GM23338 (cell line): Measurements from ENCODE around the gene SYT5. TPM values are rescaled to one million over a fixed set of nuclear protein-coding genes. Genes with fewer than 3 reads are reported as not detected.

Source experiments
- ATAC-seq: fragments of 200-7000 bp; cut with Tn5 transposase; 3 replicates; pipeline ENCODE4 v1.9.1; 2020
- DNase-seq: peaks from one replicate; pipeline ENCODE4 v3.0.0-alpha.2; 2015; ENCODE audit warnings: low spot score
- H2AFZ ChIP-seq: fragments of 200-600 bp; sonication (generic); 2 replicates; pipeline ENCODE4 v1.8.0; 2016; ENCODE audit warnings: antibody characterized with exemption, mild to moderate bottlenecking, moderate library complexity
- H3F3A ChIP-seq: fragments of 200-600 bp; sonication (generic); replicated peaks from 2 replicates; pipeline ENCODE4 v1.8.0; 2017; ENCODE audit warnings: antibody characterized with exemption, mixed run types, low read depth
- H3K27ac ChIP-seq: fragments of 200-600 bp; sonication (generic); 2 replicates; pipeline ENCODE4 v1.6.1; 2016; ENCODE audit warnings: low read depth
- H3K27me3 ChIP-seq: fragments of 200-600 bp; sonication (generic); 2 replicates; pipeline ENCODE4 v1.8.0; 2016; ENCODE audit warnings: mild to moderate bottlenecking, mixed run types, moderate library complexity; ENCODE audit not compliant: insufficient read depth
- H3K36me3 ChIP-seq: fragments of 200-600 bp; sonication (generic); 2 replicates; pipeline ENCODE4 v1.8.0; 2016; ENCODE audit warnings: mild to moderate bottlenecking; ENCODE audit not compliant: insufficient read depth
- H3K4me1 ChIP-seq: fragments of 200-600 bp; sonication (generic); 2 replicates; pipeline ENCODE4 v1.8.0; 2016; ENCODE audit warnings: mild to moderate bottlenecking, moderate library complexity; ENCODE audit not compliant: insufficient read depth
- H3K4me2 ChIP-seq: fragments of 200-600 bp; sonication (generic); 2 replicates; pipeline ENCODE4 v1.7.1; 2017; ENCODE audit warnings: mixed run types
- H3K4me3 ChIP-seq: fragments of 200-600 bp; sonication (generic); 2 replicates; pipeline ENCODE4 v1.6.1; 2016; ENCODE audit warnings: mixed run types
- H3K79me2 ChIP-seq: fragments of 200-600 bp; sonication (generic); replicated peaks from 2 replicates; pipeline ENCODE4 v1.8.0; 2017; ENCODE audit warnings: mild to moderate bottlenecking; ENCODE audit not compliant: insufficient read depth
- H3K9me2 ChIP-seq: fragments of 200-600 bp; sonication (generic); 2 replicates; pipeline ENCODE4 v1.8.0; 2017; ENCODE audit not compliant: insufficient read depth
- H4K20me1 ChIP-seq: fragments of 200-600 bp; sonication (generic); replicated peaks from 2 replicates; pipeline ENCODE4 v1.8.0; 2017; ENCODE audit warnings: mild to moderate bottlenecking; ENCODE audit not compliant: insufficient read depth
- H3K27ac Mint-ChIP-seq: 2 replicates; pipeline ENCODE4 v1.8.0; 2020; ENCODE audit warnings: inconsistent platforms, mild to moderate bottlenecking, moderate library complexity, mixed read lengths
- H3K27me3 Mint-ChIP-seq: 3 replicates; pipeline ENCODE4 v1.8.0; 2022; ENCODE audit warnings: low read depth, mild to moderate bottlenecking, moderate library complexity, mixed read lengths, inconsistent platforms; ENCODE audit not compliant: insufficient read depth, poor library complexity
- H3K36me3 Mint-ChIP-seq: 3 replicates; pipeline ENCODE4 v1.8.0; 2021; ENCODE audit warnings: low read depth, mild to moderate bottlenecking, inconsistent platforms, moderate library complexity, mixed read lengths
- H3K4me1 Mint-ChIP-seq: 3 replicates; pipeline ENCODE4 v1.8.0; 2020; ENCODE audit warnings: mild to moderate bottlenecking, inconsistent platforms, mixed read lengths
- H3K4me3 Mint-ChIP-seq: 3 replicates; pipeline ENCODE4 v1.8.0; 2021; ENCODE audit warnings: moderate library complexity, mild to moderate bottlenecking, inconsistent platforms, mixed read lengths
- H3K9me3 Mint-ChIP-seq: 3 replicates; pipeline ENCODE4 v1.8.0; 2020; ENCODE audit warnings: moderate library complexity, mild to moderate bottlenecking, inconsistent platforms, mixed read lengths
- CTCF ChIP-seq, 2 experiments: fragments of 200-600 bp in 1 of 2; sonication (generic) in 1 of 2; conservative IDR thresholded peaks; 2 replicates each; pipeline versions ENCODE4 v1.5.1 to v1.6.1; 2016 to 2017; ENCODE audit warnings: antibody characterized with exemption in 2 of 2, low read depth in 2 of 2, mild to moderate bottlenecking in 2 of 2, moderate library complexity in 1 of 2
- ETS1 ChIP-seq: IDR thresholded peaks from 2 replicates; pipeline ENCODE4 v1.6.1; 2016; ENCODE audit warnings: antibody characterized with exemption
- EZH2 ChIP-seq: fragments of 200-600 bp; sonication (generic); IDR thresholded peaks from one replicate; pipeline ENCODE4 v1.8.0; 2017; ENCODE audit warnings: antibody characterized with exemption, mild to moderate bottlenecking, low read depth; ENCODE audit not compliant: unreplicated experiment
- EZH2phosphoT487 ChIP-seq: fragments of 200-600 bp; sonication (generic); IDR thresholded peaks from one replicate; pipeline ENCODE4 v1.8.1; 2018; ENCODE audit warnings: antibody characterized with exemption; ENCODE audit not compliant: unreplicated experiment
- NANOG ChIP-seq: IDR thresholded peaks from 2 replicates; pipeline ENCODE4 v1.6.1; 2016; ENCODE audit warnings: antibody characterized with exemption, borderline replicate concordance
- POLR2AphosphoS5 ChIP-seq: IDR thresholded peaks from 2 replicates; pipeline ENCODE4 v1.6.1; 2016; ENCODE audit warnings: antibody characterized with exemption, low read depth
- STAT1 ChIP-seq: IDR thresholded peaks from one replicate; pipeline ENCODE4 v1.6.1; 2016; ENCODE audit warnings: antibody characterized with exemption; ENCODE audit not compliant: unreplicated experiment
- ZNF114 ChIP-seq: fragments of 250-450 bp; sonication (Bioruptor Pico); IDR thresholded peaks from 2 replicates; pipeline ENCODE4 v1.5.0; 2020; ENCODE audit warnings: mild to moderate bottlenecking, moderate library complexity
- ZNF331 ChIP-seq: fragments of 250-450 bp; sonication (Bioruptor Pico); IDR thresholded peaks from 2 replicates; pipeline ENCODE4 v1.5.0; 2020; ENCODE audit warnings: low read depth, mild to moderate bottlenecking, moderate library complexity
- polyA plus RNA-seq: library from polyadenylated mRNA; unstranded; fragments of >200 nt; fragmentation: Nextera tagmentation; extraction: Ambion mirVana; gene quantifications from 2 replicates; pipeline ENCODE4 v1.2.1, GENCODE V29; 2016
- total RNA-seq: library from RNA; depleted of rRNA; stranded (reverse); fragments of >200 nt; shearing (Covaris generic); gene quantifications from 2 replicates; pipeline ENCODE4 v1.2.3, GENCODE V29; 2014
- TF ChIP-seq, protein P1 (sequence below): IDR thresholded peaks from one replicate; pipeline ENCODE4 v1.6.1; 2018; ENCODE audit warnings: antibody characterized with exemption; ENCODE audit not compliant: unreplicated experiment

The SYT5 gene
- total and polyA plus RNA-seq, 2 experiments from 2014 or later, result 2.1 to 4.7 TPM

DNA sequence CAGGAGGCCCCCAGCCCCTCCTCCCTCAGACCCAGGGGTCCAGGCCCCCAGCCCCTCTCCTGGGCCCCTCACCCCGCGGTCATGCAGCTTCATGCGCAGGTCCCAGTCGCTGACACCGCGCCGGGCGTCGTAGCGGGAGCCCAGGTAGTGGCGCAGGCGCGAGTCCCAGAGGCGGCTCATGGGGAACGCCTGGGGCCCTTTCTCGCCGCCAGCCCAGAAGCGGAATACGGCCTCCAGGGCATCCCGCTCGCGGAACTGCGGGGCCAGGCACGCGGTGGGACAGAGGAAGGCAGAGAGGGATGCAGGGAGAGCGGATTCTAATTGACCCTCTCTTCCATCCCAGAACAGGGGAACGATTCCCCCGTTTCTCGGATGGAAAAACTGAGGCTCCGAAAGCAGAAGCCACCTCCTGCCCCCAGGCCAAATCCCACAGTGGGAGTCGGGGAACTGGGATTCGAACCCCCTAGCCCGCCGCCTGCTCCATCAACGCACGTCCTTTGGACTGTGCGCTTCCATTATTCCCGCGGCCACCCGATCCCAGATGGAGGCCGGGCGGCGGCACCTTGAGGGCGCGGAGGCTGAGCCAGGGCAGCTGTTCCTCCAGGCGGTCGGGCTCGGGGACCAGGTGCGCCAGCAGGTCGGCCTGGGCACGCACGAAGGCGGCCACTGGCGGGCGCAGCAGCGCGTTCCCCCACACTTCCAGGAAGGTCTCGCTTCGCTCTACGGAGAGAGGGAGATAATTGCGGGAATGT lies 18.3 kb downstream of the SYT5 start:
- no peak overlapping the region for H3K4me3 Mint-ChIP-seq
- Histone ChIP-seq H3F3A (no peaks in the 10 kb centered on the region), H3K27ac (no peak overlapping the region), H3K36me3 (no peaks in the 10 kb centered on the region), H3K79me2 (no peaks in the 10 kb centered on the region), H3K4me1 (peaks cover 30% of the 10 kb centered on the region), H3K4me3 (peak overlapping the region; percentile 56), H4K20me1 (no peaks in the 10 kb centered on the region), H2AFZ (0 out of 2 replicates have a peak overlapping the region, but pooled peaks have one; percentile 63), H3K4me2 (peak overlapping the region; percentile 86), H3K27me3 (peaks cover 32% of the 10 kb centered on the region), H3K9me2 (no peaks in the 10 kb centered on the region)
- TF ChIP-seq NANOG, result no peak
- TF ChIP-seq CTCF (conservative IDR thresholded peaks at IDR 0.05; ENCODE audit: low read depth in 2 of 2), result peak in 1 of 2 experiments; percentile 30; a peak in 2 of 4 replicates
- no peak overlapping the region for H3K27ac Mint-ChIP-seq
- peaks cover 48% of the 10 kb centered on the region for H3K27me3 Mint-ChIP-seq
- ATAC-seq, result peak; percentile 0
- DNase-seq, result peak; percentile 70
- no peaks in the 10 kb centered on the region for H3K9me3 Mint-ChIP-seq
- no peaks in the 10 kb centered on the region; the same call in 2 of the 3 replicates for H3K36me3 Mint-ChIP-seq
- peaks cover 25% of the 10 kb centered on the region for H3K4me1 Mint-ChIP-seq

- peak overlapping the region; percentile 56 for H3K4me3 ChIP-seq
- H3K4me2 ChIP-seq, result peak overlapping the region; percentile 86
Observed at GRCh38 chr19:55160986-55161365, 19.1 kb downstream of the SYT5 start.

More at GRCh38 chr19:55160986-55161365, 19.1 kb downstream of the SYT5 start:
- Mint-ChIP-seq H3K4me3 (peak overlapping the region; percentile 62), H3K4me1 (peaks cover 23% of the 10 kb centered on the region), H3K27me3 (peaks cover 48% of the 10 kb centered on the region), H3K27ac (no peak overlapping the region), H3K9me3 (no peaks in the 10 kb centered on the region), H3K36me3 (no peaks in the 10 kb centered on the region; the same call in 2 of the 3 replicates)
- no peaks in the 10 kb centered on the region for H3K9me2 ChIP-seq
- ATAC-seq (no peak; the same call in 2 of the 3 replicates), DNase-seq (no peak)
- H3K27ac ChIP-seq, result no peak overlapping the region
- 0 out of 2 replicates have a peak overlapping the region, but pooled peaks have one; percentile 63 for H2AFZ ChIP-seq
- TF ChIP-seq ZNF331 (CRISPR knock-in tag) (no peak), STAT1 (no peak), EZH2 (no peak), ZNF114 (no peak), ETS1 (no peak), EZH2phosphoT487 (no peak), POLR2AphosphoS5 (peak; percentile 69)
- TF ChIP-seq, protein P1, sequence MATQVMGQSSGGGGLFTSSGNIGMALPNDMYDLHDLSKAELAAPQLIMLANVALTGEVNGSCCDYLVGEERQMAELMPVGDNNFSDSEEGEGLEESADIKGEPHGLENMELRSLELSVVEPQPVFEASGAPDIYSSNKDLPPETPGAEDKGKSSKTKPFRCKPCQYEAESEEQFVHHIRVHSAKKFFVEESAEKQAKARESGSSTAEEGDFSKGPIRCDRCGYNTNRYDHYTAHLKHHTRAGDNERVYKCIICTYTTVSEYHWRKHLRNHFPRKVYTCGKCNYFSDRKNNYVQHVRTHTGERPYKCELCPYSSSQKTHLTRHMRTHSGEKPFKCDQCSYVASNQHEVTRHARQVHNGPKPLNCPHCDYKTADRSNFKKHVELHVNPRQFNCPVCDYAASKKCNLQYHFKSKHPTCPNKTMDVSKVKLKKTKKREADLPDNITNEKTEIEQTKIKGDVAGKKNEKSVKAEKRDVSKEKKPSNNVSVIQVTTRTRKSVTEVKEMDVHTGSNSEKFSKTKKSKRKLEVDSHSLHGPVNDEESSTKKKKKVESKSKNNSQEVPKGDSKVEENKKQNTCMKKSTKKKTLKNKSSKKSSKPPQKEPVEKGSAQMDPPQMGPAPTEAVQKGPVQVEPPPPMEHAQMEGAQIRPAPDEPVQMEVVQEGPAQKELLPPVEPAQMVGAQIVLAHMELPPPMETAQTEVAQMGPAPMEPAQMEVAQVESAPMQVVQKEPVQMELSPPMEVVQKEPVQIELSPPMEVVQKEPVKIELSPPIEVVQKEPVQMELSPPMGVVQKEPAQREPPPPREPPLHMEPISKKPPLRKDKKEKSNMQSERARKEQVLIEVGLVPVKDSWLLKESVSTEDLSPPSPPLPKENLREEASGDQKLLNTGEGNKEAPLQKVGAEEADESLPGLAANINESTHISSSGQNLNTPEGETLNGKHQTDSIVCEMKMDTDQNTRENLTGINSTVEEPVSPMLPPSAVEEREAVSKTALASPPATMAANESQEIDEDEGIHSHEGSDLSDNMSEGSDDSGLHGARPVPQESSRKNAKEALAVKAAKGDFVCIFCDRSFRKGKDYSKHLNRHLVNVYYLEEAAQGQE, result no peak
- no peaks in the 10 kb centered on the region for H4K20me1 ChIP-seq
- H3K79me2 ChIP-seq, result no peaks in the 10 kb centered on the region
- H3F3A ChIP-seq, result no peaks in the 10 kb centered on the region
- peaks cover 32% of the 10 kb centered on the region for H3K27me3 ChIP-seq
- no peaks in the 10 kb centered on the region for H3K36me3 ChIP-seq
- peaks cover 30% of the 10 kb centered on the region for H3K4me1 ChIP-seq
